ENCODE measurements around the gene LEAP2.

LEAP2 gene

GRCh38 chr5:132826424-132827082 is 46.9 kb upstream of the LEAP2 start:
- Histone ChIP-seq H3K36me3 (ENCODE audit: control insufficient read depth, insufficient read depth, low read length) (no peaks in the 10 kb centered on the region), H2AFZ (no peak overlapping the region), H3K27me3 (ENCODE audit: control insufficient read depth, insufficient read depth, low read length) (no peaks in the 10 kb centered on the region), H3K4me1 (peaks cover 7% of the 10 kb centered on the region), H3K4me3 (ENCODE audit: low read depth, low read length) (no peak overlapping the region), H3K4me2 (ENCODE audit: low read length) (no peak overlapping the region), H3K9ac (no peak overlapping the region), H3K9me3 (ENCODE audit: control insufficient read depth, low read length) (no peaks in the 10 kb centered on the region), H3K27ac (no peak overlapping the region), H3K79me2 (no peaks in the 10 kb centered on the region)
- TF ChIP-seq, protein P1, sequence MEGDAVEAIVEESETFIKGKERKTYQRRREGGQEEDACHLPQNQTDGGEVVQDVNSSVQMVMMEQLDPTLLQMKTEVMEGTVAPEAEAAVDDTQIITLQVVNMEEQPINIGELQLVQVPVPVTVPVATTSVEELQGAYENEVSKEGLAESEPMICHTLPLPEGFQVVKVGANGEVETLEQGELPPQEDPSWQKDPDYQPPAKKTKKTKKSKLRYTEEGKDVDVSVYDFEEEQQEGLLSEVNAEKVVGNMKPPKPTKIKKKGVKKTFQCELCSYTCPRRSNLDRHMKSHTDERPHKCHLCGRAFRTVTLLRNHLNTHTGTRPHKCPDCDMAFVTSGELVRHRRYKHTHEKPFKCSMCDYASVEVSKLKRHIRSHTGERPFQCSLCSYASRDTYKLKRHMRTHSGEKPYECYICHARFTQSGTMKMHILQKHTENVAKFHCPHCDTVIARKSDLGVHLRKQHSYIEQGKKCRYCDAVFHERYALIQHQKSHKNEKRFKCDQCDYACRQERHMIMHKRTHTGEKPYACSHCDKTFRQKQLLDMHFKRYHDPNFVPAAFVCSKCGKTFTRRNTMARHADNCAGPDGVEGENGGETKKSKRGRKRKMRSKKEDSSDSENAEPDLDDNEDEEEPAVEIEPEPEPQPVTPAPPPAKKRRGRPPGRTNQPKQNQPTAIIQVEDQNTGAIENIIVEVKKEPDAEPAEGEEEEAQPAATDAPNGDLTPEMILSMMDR (IDR thresholded peaks at IDR 0.05) = no peak

GRCh38 chr5:132827943-132828673 is 45.4 kb upstream of the LEAP2 start:
- H3K36me3 ChIP-seq (ENCODE audit: control insufficient read depth, insufficient read depth, low read length) = no peaks in the 10 kb centered on the region
- no peaks in the 10 kb centered on the region for H3K79me2 ChIP-seq
- H3K4me3 ChIP-seq (ENCODE audit: low read depth, low read length) = no peak overlapping the region
- H3K27me3 ChIP-seq (ENCODE audit: control insufficient read depth, insufficient read depth, low read length) = no peaks in the 10 kb centered on the region
- no peak overlapping the region for H3K4me2 ChIP-seq (ENCODE audit: low read length)
- H3K9me3 ChIP-seq (ENCODE audit: control insufficient read depth, low read length) = no peaks in the 10 kb centered on the region
- H3K27ac ChIP-seq = no peak overlapping the region
- H3K4me1 ChIP-seq = peaks cover 7% of the 10 kb centered on the region
- TF ChIP-seq, protein P1 (IDR thresholded peaks at IDR 0.05) = no peak
- H3K9ac ChIP-seq = no peak overlapping the region
- H2AFZ ChIP-seq = no peak overlapping the region

DNA sequence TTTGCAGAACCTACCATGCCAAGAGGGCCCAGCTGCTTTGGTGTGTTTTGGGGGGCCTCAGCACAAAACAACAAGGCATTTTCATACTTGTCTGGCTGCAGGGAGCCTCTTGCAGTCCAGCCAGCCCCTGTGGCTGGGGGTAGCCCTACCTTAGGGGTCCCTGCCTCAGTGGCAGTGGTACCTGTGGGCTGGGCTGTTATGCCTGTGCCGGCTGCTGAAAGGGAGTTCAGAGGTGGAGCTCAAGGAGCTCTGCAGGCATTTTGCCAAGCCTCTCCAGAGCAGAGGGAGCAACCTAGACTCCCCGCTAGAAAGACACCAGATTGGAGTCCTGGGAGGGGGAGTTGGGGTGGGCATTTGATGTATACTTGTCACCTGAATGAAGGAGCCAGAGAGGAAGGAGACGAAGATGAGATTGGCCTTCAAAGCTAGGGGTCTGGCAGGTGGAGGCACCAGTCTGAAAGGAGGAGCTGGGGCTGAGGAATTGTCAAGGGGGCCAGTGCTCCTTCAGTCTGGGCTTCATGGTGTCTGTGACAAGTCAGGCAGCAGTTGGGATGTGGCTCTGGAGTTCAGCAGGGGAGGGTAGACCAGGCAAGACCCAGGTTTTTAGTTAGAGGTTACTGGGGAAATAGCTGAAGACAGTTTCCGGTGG is 44.5 kb upstream of the LEAP2 start:
- Histone ChIP-seq H3K79me2 (no peaks in the 10 kb centered on the region), H3K9me3 (ENCODE audit: control insufficient read depth, low read length) (no peaks in the 10 kb centered on the region), H3K27ac (no peak overlapping the region), H3K4me1 (peaks cover 7% of the 10 kb centered on the region), H2AFZ (peak overlapping the region; percentile 97), H3K36me3 (ENCODE audit: control insufficient read depth, insufficient read depth, low read length) (no peaks in the 10 kb centered on the region), H3K4me2 (ENCODE audit: low read length) (peak overlapping the region; percentile 92), H3K4me3 (ENCODE audit: low read depth, low read length) (peak overlapping the region; percentile 63), H3K9ac (no peak overlapping the region), H3K27me3 (ENCODE audit: control insufficient read depth, insufficient read depth, low read length) (no peaks in the 10 kb centered on the region)
- TF ChIP-seq, protein P1 (IDR thresholded peaks at IDR 0.05) = no peak

GRCh38 chr5:132829742-132830435 is 43.6 kb upstream of the LEAP2 start:
- H3K27ac ChIP-seq = peak overlapping the region; percentile 80
- H3K27me3 ChIP-seq (ENCODE audit: control insufficient read depth, insufficient read depth, low read length) = no peaks in the 10 kb centered on the region

More at GRCh38 chr5:132829742-132830435, 43.6 kb upstream of the LEAP2 start:
- H2AFZ ChIP-seq = peak overlapping the region; percentile 97
- H3K4me3 ChIP-seq (ENCODE audit: low read depth, low read length) = peak overlapping the region; percentile 63
- H3K4me2 ChIP-seq (ENCODE audit: low read length) = peak overlapping the region; percentile 92
- peaks cover 7% of the 10 kb centered on the region for H3K4me1 ChIP-seq
- no peaks in the 10 kb centered on the region for H3K9me3 ChIP-seq (ENCODE audit: control insufficient read depth, low read length)
- no peaks in the 10 kb centered on the region for H3K79me2 ChIP-seq
- TF ChIP-seq, protein P1 (IDR thresholded peaks at IDR 0.05) = peak; percentile 92
- H3K9ac ChIP-seq = peak overlapping the region; percentile 91
- H3K36me3 ChIP-seq (ENCODE audit: control insufficient read depth, insufficient read depth, low read length) = no peaks in the 10 kb centered on the region

Data from parathyroid adenoma (tissue), 2 donors.